Measurements from ENCODE around the gene LAMA4.

DNA sequence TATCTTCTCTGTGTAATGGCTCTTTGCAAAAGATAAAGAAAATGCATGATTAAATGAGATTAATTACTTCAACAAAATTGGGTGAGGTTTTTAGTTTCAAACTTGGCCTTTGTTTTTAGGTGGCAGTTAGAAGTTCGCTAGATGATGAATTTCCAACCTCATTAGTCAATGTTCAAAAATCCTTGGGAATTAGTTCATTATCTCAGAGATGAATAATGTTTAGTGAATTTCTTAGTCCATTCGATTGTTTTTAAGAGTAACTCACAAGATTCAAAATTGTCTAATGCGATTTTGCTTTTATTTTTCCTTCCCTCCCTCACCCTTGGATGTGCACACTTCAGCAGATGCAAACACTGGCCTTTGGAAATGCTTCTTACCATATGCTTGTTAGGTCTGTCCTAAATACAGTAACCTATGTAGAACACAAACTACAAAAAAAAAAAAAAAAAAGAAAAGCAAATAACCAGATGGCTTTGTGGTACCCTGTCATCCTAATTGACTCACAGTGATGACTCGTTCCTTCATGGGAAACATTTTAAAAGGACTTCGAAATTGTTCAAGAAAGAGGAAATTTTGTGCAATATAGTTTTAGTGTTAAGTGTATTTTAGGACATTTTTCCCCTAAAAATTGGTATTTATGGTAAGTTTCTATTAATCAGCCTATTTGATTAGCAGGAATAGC lies 100.3 kb downstream of the LAMA4 start:
- no peak for TF ChIP-seq POLR2AphosphoS5 (IDR thresholded peaks at IDR 0.05; ENCODE audit: borderline replicate concordance, low read depth, low read length)
- TF ChIP-seq EZH2 (IDR thresholded peaks at IDR 0.05) = no peak
- TF ChIP-seq FOXP2 (optimal IDR thresholded peaks at IDR 0.05; ENCODE audit: control extremely low read depth, extremely low read length, insufficient read depth) = no peak

Measured in SK-N-MC (cell line).